Upper lobe of left lung (tissue), 4 donors: ENCODE measurements around the gene ANKRD36C.
"Not testable (repeated sequence)": the region's sequence is repeated elsewhere in the genome, so short reads cannot be mapped to it uniquely, and the experiment has no call there.

Experiments
- CTCF ChIP-seq, 6 experiments: fragments of 450-650 bp in 4 of 6; fragments of 200-600 bp in 2 of 6; sonication (generic) in 2 of 6; IDR thresholded peaks; one replicate each; pipeline ENCODE4 v1.5.1; 2016 to 2019; ENCODE audit warnings: antibody characterized with exemption in 6 of 6
- EP300 ChIP-seq, 4 donors: sonication (generic); formaldehyde crosslinking; IDR thresholded peaks; one replicate each; pipeline ENCODE4 v1.5.1; 2017; ENCODE audit warnings: antibody characterized with exemption in 4 of 4, control low read depth in 2 of 4
- POLR2A ChIP-seq, 4 donors: fragments of 450-650 bp; IDR thresholded peaks; one replicate each; pipeline ENCODE4 v1.5.1; 2016 to 2017; ENCODE audit warnings: antibody characterized with exemption in 4 of 4, mild to moderate bottlenecking in 2 of 4

- not testable (repeated sequence) for TF ChIP-seq CTCF, POLR2A, EP300 (IDR thresholded peaks at IDR 0.05)
Measured at GRCh38 chr2:95834077-95835013, 157.3 kb downstream of the ANKRD36C start.
